Stimulated activated CD4-positive, alpha-beta T cell treated with anti-CD3 and anti-CD28 coated beads, Interleukin-4, amount 100 ng/mL, for 24 hours (primary cell): ENCODE data around the gene CYYR1.

Source experiments
- DNase-seq: peaks from one replicate; pipeline ENCODE4 v3.0.0-alpha.2; 2020

Gene CYYR1

DNA sequence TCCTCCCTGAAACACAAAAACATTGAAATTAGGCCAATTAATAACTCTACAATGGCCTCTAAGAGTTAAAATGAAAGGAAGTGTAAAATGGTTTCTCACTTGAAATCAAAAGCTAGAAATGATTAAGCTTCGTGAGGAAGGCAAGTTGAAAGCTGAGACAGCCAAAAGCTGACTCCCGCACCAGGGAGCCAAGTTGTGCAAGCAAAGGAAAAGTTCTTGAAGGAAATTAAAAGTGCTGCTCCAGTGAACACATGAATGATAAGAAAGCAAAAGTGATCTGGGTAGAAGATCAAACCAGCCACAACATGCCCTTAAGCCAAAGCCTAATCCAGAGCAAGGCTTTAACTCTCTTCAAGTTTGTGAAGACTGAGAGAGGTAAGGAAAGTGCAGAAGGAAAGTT, 22.8 kb downstream of the CYYR1 start:
- DNase-seq, result no peak

DNA sequence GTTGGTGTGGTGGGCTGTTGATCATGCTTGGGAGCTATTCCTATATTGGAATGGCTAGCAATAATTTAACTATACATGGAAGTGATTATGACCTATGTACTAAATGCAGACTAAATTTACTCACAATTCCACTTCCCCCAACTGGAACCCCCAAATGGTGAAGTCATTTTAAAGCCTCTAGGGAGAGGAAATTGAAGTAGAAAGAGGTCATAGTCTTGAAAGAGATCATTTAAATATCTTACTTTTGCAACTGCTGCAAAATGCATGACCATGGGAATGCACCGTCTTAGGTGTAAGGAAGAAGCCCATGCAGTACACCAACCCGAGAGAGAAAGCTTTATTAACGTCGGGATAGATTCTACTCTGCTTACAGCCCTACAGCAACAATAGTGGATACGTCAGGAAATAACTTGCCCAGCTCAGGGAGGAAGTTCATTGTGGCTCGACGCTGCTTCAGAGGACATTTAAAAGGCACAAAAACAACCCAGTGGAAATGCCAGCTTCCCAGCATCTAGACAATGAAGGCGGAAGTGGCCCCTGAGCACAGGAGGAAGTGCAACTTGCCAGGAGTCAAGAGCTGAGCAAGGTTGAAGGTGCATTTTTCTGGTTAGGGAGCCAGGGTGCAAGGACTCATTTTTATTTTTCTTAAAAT, 26.5 kb downstream of the CYYR1 start:
- no peak for DNase-seq

DNA sequence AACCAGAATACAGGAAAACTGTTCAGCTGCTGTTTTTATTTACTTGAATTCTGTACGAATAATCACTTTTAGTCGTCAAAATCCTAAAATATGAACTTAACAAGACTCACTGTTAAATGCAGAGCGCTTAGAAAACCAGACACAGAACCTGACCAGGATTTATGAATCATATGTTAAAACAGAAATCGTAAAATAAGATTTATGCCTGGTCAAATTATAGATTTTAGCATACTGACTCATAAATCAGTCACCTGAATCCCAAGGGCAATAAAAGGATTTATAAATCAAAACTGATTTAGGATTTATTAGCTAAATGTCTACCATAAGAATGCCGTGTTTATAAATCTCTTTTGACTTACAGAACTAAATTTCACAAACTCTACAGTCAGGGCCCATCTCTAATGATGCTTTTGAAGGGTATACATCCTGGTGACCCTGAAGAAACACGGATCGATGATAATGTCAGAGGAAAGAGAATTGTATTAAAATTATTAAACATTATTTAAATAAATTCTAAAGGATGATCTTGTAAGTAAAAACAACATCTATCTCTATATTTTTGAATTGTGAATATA, 28.8 kb downstream of the CYYR1 start:
- DNase-seq, result no peak

DNA sequence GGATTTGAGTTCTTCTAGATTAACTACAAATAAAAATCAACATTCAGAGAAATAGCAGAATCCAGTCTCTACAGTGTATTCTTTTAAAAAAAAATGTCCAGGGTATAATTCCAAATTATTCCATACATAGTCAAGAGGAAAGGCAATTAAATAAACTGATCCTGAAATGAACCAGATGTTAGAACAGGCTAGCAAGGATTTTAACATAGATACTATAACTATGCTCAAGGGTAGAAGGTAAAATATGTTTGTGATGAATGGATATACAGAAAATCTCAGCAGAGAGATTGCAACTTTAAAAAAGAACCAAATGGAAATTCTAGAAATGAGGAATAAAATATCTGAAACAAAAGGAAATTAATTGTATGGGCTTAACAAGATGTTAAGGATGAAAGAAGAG, 32.4 kb downstream of the CYYR1 start:
- no peak for DNase-seq

DNA sequence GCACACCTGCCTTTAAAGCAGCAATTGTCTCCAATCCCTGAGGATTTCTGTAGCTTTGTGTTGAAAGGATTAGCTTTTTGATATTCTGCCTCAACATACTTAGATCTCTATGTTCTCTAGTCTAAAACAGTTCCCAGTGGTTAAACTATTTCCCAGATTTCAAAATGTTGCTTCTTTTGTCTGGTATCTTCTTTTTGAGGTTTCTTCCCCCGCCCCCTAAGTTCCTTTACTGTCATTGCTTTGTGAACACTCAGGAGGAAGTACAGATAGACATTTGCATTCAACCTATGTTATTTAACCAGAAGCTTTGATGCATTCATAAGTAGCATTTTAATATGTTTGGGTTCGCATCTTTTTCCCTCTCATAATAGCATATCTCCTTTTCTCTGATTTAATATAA, 33.5 kb downstream of the CYYR1 start:
- no peak for DNase-seq

DNA sequence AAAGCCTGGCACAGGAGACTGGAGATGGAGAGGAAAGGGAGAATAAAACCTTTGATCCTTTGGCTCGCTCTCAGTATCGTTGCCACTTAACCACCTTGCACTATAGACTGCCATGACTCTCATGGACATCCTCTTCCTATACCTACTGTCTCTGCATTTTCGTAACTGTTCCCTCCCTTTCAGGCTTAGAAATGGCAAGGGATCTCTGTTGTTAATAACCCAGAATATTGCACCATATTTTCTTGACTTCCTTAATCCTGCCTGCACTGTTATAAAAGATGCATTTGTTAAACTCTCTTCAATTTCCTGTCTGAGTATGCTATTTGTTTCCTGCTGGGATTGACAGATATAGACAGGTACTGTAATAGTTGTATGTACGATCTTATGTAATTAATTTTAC, 38.6 kb downstream of the CYYR1 start:
- DNase-seq, result no peak

DNA sequence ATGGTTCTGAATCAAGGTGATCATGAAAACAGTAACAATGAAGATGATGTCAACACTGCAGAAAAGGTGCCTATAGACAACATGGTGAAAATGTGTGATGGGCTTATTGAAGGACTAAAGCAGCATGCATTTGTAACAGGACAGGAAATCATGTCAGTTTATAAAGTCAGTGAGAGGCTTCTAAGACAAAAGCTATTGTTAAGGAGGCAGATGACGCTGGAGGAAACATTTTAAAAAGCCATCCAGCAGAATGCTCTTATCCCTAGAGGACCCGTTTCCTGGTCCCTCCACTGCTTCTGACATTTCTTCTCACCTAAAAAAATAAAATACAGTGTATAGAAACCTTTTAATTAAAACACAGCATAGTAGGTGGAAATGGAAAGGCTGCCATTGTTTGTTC, 40.9 kb downstream of the CYYR1 start:
- DNase-seq, result no peak

DNA sequence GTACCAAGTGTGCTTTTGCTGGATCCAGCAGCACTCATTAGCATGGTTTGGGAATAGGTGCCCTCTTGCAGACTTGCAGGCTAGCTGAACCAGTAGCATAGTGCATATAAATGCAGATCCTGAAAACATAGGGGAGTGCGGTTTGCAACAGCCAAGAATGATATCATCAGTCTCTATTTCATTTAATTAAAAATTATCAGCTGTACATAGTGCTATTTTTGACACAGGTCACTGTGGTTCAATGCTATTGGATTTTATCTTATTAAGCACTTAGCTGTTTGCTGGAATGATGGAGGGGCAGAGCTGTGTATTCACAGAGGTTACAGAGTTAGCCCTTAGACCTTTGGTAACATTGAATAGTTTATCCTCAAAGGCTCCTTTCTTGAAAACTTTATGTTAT, 43.6 kb downstream of the CYYR1 start:
- no peak for DNase-seq

DNA sequence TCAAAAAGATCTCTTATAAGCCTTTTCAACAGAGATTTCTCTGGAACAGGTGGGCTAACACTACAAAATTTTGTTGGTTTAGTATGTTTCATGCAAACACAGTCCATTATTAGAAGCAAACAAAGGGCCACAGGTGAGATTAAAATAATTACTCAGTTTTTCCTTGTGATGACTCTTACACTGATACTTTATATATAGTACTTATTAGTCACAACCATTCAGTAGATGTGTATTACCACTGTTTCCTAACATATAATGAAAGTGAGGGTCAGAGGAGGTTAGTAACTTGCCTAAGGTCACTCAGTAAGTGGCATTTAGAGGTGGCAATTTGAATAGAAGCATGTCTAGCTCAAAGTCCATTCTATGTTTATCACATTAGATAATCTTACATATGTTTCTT, 44.2 kb downstream of the CYYR1 start:
- no peak for DNase-seq

DNA sequence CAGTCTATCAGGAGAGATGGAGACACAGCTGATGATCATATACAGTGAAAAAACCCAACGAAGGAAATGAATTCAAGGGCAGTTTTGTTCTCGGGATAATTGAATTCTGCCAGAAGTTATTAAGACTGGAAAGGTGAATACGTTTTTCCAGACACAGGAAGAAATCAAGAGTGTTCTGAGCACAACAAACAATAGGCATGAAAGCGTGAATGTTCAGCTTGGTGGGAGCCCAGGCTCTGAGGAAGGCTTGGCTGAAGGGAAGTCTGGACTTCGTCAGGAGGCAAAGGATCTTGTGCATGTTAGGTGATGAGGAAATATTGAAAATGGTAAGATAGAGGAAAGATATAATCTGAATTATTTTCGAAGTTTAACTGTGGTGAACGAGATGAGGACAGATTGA, 50.4 kb downstream of the CYYR1 start:
- DNase-seq, result no peak

DNA sequence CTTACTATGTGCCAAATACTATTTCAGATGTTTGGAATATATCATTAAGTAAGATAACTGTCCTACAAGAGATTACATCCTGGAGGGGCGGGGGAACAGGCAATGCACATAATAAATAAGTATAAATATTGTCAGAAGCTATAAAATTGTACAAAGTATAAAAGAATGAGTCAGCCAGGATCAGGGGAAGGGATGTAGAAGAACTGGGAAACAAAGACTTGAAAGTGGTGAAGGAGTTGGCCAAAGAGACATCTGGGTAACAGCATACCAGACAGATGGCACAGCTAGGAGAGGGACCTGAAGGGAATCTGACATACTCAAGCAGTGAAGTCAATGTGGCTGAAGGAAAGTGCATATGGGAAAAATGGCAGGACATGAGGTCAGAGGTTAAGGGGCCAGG, 53.9 kb downstream of the CYYR1 start:
- no peak for DNase-seq

DNA sequence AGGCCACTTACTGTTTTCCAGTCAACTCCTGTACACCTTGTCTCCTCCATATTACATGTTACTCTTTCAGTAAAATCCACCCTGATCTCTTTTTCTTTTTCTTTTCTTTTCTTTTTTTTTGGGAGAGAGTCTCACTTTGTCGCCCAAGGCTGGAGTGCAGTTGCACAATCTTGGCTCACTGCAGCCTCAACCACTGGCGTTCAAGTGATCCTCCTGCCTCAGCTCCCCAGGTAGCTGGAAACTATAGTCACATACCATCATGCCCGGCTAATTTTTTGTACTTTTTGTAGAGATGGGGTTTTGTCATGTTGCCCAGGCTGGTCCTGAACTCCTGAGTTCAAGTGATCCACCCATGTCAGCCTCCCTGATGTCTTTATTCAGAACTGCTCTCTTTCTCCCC, 57.8 kb downstream of the CYYR1 start:
- no peak for DNase-seq

DNA sequence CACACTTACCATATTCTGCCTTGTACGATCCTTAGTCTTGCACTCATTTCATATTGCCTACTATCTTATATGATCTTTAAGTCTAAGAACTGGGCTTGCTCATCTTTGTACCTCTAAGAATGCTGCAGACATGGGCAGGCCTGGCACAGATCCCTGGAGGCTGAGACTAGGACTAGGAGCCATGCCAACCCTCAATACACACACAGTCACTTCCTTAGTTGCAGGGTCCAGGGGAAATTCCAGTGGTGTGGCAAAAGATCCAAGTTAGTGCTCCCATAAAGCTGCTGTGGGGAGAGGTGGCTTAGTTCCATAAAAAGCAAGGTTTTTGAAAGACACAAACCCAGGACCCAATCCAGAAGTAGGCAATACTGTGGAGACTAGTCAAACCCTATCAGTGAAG, 59.9 kb downstream of the CYYR1 start:
- no peak for DNase-seq

DNA sequence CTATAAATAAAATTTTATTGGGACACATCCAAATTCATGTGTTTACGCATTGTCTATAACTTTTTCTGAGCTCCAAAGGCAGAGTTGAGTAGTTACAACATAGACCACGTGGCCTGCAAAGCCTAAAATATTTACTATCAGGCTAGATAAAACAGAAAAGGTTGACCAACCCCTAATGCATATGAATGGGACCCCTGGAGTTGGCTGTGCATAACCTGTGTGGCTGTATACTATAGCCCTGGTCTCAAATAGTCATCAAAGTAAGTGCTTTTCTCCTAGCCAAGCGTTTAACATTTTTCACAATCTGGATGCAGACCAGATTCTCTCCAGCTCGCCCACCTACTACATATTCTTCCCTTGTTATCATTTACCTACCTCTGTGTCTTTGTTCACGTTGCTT, 60.4 kb downstream of the CYYR1 start:
- DNase-seq, result no peak

DNA sequence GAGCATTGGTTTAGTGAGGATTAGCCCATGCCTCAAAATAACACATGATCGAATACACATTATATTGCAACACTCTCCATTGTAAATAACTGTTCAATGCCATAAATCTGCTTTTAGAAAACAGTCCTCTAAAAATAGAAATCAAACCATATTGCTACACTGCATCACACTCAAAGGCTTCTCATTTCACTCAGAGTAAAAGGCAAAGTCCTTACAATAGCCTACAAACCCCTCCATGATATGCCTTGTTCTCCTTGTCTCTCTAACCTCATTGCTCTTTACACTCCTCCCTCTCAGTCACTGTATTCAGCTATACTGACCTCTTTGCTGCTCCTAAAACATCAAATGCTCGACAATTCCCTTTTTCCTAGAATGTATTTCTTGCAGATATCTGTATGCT, 64.2 kb downstream of the CYYR1 start:
- no peak for DNase-seq

DNA sequence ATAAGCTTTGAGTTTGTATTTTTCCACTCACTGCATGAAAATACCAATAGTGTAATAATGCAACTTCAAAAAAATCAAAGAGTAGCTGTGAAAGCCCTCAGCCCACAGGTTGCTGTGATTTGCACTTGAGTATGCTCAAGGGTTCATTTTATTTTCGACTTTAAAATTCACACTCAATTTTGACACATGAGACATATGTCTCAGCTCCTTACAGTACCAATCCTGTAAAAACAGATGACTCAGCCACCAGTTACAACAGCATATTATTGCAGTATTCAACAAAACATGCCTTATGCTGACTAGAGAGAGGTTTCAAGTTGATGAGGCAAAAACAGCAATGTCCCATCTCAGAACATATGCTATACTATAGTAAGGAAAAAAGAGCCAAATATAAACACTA, 66.1 kb downstream of the CYYR1 start:
- DNase-seq, result no peak

DNA sequence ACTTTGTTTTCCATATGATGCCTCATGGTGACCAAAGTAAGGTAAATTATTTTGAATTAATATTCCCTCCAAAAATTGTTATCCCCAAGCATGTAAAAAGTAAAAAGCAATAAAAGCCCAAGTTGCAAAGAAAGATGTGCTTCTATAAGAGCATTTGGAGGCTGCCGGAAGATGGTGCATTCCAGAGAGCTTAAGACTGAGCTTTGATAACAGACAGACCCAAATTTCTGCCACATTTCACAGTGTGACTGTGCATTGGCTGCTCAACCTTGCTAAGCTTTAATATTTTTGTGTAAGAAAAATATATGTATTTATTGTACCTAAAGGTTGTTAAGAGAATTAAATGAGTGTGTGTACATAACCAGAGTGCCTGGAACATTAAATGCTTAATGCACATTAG, 67.9 kb downstream of the CYYR1 start:
- DNase-seq, result no peak

DNA sequence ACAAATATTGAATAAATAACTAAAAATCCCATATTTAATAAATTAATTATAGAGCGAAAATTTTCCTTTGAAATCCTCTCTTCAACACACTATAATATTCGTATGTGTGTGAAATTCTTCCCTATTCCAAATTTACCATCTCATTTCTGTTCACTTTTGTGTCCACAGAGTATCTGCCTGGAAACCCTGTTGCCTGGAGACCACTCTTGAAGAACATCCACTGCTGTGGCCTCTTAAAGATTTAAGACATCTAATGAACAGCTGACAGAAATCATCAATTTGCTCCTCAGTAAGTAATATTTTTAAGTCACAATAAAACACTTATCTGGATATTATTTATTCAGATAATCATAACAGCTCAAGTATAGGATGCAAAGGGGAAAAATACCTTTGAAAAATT, 69.7 kb downstream of the CYYR1 start:
- DNase-seq, result no peak

DNA sequence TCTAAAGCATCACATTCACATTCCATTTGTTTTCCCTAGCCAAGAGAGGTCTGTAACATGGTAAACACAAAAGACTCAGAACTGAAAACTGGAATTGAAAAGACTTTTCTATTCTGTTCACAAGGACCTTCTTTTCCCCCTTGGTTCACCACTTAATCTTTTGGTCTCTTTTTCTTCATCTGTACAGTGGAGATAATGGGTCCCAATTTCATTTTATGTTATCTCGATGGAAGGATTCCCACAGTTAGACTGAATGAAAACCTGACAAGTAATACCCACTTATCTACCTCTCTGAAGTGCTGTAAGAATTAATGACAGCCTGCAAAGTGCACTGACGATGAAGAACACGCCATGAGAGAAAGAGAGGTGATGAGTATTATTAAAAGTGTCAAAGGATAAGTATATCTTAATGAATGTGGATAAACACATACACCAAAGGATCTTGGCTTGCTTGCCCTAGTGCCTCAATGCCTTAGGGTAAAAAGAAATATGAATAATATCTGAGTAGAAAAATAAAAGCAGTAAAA, 71.5 kb downstream of the CYYR1 start:
- DNase-seq, result no peak

DNA sequence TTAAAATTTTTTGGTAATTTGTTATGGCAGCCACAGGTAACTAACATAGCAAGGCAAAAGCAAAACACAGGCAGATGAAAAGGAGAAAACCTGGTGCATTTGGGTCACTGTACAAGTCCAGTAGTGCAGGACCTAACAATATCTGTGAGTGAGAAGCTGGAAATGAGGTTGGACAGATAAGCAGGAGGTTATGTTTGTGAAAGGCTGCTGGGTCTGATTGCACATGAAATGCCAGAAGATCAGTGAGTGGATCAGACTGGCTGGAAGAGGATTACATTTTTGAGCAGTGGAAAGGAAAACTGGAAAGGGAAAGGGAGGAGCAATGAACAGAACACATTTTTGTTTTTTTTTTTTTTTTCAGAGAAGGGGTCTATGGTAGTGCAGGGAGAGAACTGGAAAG, 73.6 kb downstream of the CYYR1 start:
- no peak for DNase-seq

DNA sequence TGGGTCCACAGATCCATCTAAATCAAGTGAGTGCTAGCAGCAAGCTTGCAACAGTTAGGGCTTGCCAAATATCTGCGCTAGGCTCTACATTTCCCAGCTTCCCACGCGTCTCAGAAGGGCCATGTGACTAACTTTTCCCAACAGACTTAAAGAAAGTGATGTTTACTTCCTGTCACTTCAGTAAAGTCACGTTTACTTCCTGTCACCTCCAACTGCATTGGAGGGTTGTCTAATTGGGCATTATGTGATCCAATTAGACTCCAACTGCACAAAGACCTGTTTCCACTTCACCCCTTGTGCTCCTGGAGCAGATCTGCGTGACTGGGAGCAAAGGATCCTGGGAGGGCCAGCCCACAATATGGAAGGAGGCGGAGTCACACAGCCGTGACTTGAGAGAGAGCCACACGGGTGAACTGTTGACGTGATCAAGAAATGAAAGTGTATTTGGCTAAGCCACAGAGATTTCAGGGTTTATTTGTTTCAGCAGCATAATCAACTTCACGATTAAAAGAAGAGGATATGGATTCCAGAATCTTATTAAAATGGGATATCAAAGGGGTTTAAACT, 77.7 kb downstream of the CYYR1 start:
- DNase-seq, result no peak

DNA sequence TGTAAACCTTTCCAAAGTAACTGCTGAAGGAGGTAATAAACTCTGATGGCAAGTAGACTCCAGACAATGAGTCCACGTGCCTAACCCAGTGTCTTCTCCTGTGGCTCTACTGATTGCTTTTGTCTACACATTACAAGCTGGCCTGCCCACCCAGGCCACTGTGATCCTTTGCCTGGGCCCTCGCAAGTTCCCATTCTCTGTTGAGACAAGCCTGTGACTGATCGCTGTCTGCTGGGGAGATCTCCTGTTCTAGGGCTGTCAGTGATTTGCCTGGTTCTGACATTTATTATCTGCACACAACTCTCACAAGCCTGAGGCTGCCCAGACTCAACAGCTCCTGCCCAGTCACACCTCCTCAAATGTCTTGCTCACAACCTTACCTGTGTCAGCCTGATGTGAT, 81.4 kb downstream of the CYYR1 start:
- no peak for DNase-seq

DNA sequence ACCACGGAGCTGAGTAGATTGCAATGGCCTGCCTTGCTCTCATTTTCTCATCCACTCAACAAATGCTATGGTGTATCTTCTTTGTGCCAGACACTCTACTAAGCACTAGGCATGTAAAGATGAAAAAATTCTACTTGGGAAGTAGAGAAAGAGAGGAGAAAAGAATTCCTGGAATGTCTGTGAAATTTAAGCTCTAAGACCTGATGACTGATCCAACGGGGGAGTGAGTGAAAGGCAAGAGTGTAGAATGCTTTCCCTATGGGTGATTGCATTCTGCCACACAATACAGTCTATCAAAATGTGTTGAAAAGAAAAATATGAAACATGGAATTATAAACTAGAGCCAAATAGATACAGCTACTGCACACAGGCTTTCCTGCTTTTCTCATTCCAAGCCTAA, 82.3 kb downstream of the CYYR1 start:
- DNase-seq, result no peak

DNA sequence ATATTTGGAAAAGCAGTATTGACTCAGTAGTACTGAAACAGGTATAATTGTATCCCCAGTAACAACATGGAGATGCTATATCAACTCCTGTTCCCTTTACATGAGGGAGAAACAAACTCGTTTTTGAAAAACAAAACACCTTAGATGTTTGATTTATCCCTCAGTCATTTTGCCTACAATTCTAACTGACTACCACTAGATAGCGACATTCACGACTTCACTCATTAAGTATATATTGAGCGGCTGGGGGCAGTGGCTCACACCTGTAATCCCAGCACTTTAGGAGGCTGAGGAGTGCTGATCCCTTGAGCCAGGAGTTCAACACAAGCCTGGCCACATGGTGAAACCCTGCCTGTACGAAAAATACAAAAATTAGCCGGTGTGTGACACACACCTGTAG, 83.3 kb downstream of the CYYR1 start:
- DNase-seq, result no peak

DNA sequence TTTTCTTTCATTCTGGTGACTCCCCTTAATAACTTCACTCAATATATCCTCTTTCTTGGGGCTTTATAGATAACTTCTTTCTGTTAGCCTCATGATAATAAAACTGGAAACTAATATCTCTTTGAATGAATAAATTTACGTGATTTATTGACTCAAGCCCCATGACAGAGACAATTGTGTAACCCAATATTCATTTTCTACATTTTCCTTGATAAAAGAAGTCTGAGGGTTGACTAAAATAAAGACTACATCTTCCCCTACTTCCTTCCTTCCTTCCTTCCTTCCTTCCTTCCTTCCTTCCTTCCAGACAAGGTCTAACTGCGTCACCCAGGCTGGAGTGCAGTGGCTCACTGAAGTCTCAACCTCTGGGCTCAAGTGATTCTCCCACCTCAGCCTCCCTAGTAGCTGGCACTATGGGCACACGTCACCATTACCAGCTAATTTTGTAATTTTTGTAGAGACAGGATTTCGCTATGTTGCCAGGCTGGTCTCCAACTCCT, 85.1 kb downstream of the CYYR1 start:
- DNase-seq, result no peak
